ENCODE measurements around the gene NLK. TPM values are rescaled to one million over a fixed set of nuclear protein-coding genes. Genes with fewer than 3 reads are reported as not detected.

NLK gene
- total and polyA plus RNA-seq, 2 of the 4 experiments (the other 2 are of a cell fraction) = 15.3 to 23.3 TPM

GRCh38 chr17:28041068-28041843 lies 1.2 kb upstream of the NLK start:
- 0% methylated on average over 10 of the region's 43 CpGs; no CpG with 5 or more reads in 1 of the 2 experiments for WGBS, 2 experiments (ENCODE audit: extremely low coverage in 2 of 2, insufficient read length in 1 of 2)
- Histone ChIP-seq H4K8ac (ENCODE audit: low read depth in 2 of 2, low read length in 2 of 2) (peak overlapping the region in 1 of 2 experiments; percentile 80; a peak in 3 of 4 replicates), H4K20me1 (ENCODE audit: insufficient read depth, low read length) (peaks cover 29% of the 10 kb centered on the region), H2AFZ (replicated peaks; ENCODE audit: low read length, poor library complexity) (peak overlapping the region; percentile 87), H3K9me3 (ENCODE audit: control insufficient read depth, insufficient read depth, low read length) (no peaks in the 10 kb centered on the region), H3K27ac (ENCODE audit: insufficient read depth, low read length) (peak overlapping the region; percentile 63; the same call in 1 of the 2 replicates), H4K5ac (ENCODE audit: low read depth, low read length) (no peak overlapping the region), H2BK20ac (ENCODE audit: low read depth, low read length) (no peak overlapping the region), H2AK9ac (replicated peaks; ENCODE audit: low read depth, low read length, poor library complexity) (peak overlapping the region; percentile 31), H3K56ac (ENCODE audit: extremely low read depth, insufficient read depth, low read length) (no peak overlapping the region), H3K4me2 (ENCODE audit: low read depth, low read length) (peak overlapping the region; percentile 68; the same call in 1 of the 2 replicates), H3K14ac (replicated peaks; ENCODE audit: low read depth, low read length) (no peak overlapping the region), H3K4me3 (ENCODE audit: insufficient read depth, low read depth, low read length) (peak overlapping the region; percentile 71), H3K23ac (ENCODE audit: low read depth, low read length) (no peak overlapping the region), H3K27me3 (ENCODE audit: control insufficient read depth, insufficient read depth, low read length) (no peaks in the 10 kb centered on the region), H3K9ac (ENCODE audit: low read depth, low read length) (no peak overlapping the region), H3K36me3 (ENCODE audit: control insufficient read depth, insufficient read depth, low read length) (peaks cover 8% of the 10 kb centered on the region; the same call in 1 of the 2 replicates), H3K79me1 (ENCODE audit: low read depth in 1 of 2, low read length in 2 of 2) (peaks cover 3 to 37% of the 10 kb centered on the region in 2 experiments), H2BK15ac (ENCODE audit: low read depth, low read length) (no peak overlapping the region), H3K4ac (ENCODE audit: low read depth, low read length) (0 out of 2 replicates have a peak overlapping the region, but pooled peaks have one; percentile 7), H2AK5ac (ENCODE audit: low read depth, low read length) (no peak overlapping the region), H2BK5ac (ENCODE audit: low read depth, low read length, poor library complexity, severe bottlenecking) (no peak overlapping the region), H4K91ac (ENCODE audit: insufficient read depth, low read depth, low read length) (no peak overlapping the region), H2BK120ac (ENCODE audit: low read depth, low read length) (no peak overlapping the region), H3K4me1 (ENCODE audit: control insufficient read depth, insufficient read depth, low read length) (peaks cover 8% of the 10 kb centered on the region), H3K18ac (ENCODE audit: low read depth, low read length) (no peak overlapping the region), H3K9me1 (ENCODE audit: insufficient read depth, low read length) (peaks cover 7% of the 10 kb centered on the region; the same call in 1 of the 2 replicates)
- ChIA-PET CTCF (interaction anchor here (0.6 to 1.1 kb wide), 2 partner anchors 12 to 305 kb away, joined by 4 to 5 read pairs; no protein-coding TSS in a partner anchor), POLR2A (ENCODE audit: unreplicated experiment) (interaction anchor here (0.6 to 0.7 kb wide), 4 partner anchors 11 to 245 kb away, joined by 3 to 8 read pairs (median 4); no protein-coding TSS in a partner anchor)
- intact Hi-C loops (cut with micrococcal nuclease) = loop anchor here (5.0 to 10.0 kb wide), 2 partner anchors 141 to 294 kb away; partner anchors contain the start of genes IFT20 and TNFAIP1
- no TSS peak for BruUV-seq (replicated peaks)
- dilution Hi-C loops (cut with HindIII; ENCODE audit: low sequenced_read_pairs, unreplicated experiment) = no loop called here
- peak; percentile 94 for ATAC-seq (ENCODE audit: low read depth)
- DNase-seq = peak; percentile 99
- TF ChIP-seq FOS (IDR thresholded peaks at IDR 0.05; ENCODE audit: low read depth, low read length) = peak; percentile 94
- TF ChIP-seq POLR2A (IDR thresholded peaks at IDR 0.05; ENCODE audit: low read depth, low read length) = peak; percentile 82
- peak; percentile 71; the same call in 1 of the 2 replicates for TF ChIP-seq MAZ (IDR thresholded peaks at IDR 0.05; ENCODE audit: borderline replicate concordance, low read depth, low read length)
- TF ChIP-seq, protein P1, sequence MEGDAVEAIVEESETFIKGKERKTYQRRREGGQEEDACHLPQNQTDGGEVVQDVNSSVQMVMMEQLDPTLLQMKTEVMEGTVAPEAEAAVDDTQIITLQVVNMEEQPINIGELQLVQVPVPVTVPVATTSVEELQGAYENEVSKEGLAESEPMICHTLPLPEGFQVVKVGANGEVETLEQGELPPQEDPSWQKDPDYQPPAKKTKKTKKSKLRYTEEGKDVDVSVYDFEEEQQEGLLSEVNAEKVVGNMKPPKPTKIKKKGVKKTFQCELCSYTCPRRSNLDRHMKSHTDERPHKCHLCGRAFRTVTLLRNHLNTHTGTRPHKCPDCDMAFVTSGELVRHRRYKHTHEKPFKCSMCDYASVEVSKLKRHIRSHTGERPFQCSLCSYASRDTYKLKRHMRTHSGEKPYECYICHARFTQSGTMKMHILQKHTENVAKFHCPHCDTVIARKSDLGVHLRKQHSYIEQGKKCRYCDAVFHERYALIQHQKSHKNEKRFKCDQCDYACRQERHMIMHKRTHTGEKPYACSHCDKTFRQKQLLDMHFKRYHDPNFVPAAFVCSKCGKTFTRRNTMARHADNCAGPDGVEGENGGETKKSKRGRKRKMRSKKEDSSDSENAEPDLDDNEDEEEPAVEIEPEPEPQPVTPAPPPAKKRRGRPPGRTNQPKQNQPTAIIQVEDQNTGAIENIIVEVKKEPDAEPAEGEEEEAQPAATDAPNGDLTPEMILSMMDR (conservative IDR thresholded peaks at IDR 0.05; ENCODE audit: low read depth, low read length) = no peak
- no peak for TF ChIP-seq RAD21 (IDR thresholded peaks at IDR 0.05; ENCODE audit: low read length)
- peak; percentile 41; the same call in 1 of the 2 replicates for TF ChIP-seq USF2 (IDR thresholded peaks at IDR 0.05; ENCODE audit: low read depth, low read length)
- peak; percentile 65; the same call in 1 of the 2 replicates for TF ChIP-seq MXI1 (IDR thresholded peaks at IDR 0.05; ENCODE audit: borderline replicate concordance, low read depth, low read length)
- no peak for TF ChIP-seq CEBPB (IDR thresholded peaks at IDR 0.05; ENCODE audit: low read depth, low read length)
- no peak for TF ChIP-seq RFX5 (IDR thresholded peaks at IDR 0.05; ENCODE audit: low read depth, low read length)
- in situ Hi-C loops (cut with MboI; ENCODE audit: low sequenced_read_pairs) = loop anchor here (10.0 kb wide), 1 partner anchor 284 kb away; no protein-coding TSS in a partner anchor

All from IMR-90 (cell line).